ENCODE measurements around the gene CGNL1. TPM values are rescaled to one million over a fixed set of nuclear protein-coding genes. Genes with fewer than 3 reads are reported as not detected.

CGNL1 gene
- polyA plus RNA-seq, 1 of the 3 experiments (the other 2 are of a cell fraction) = 0.23 TPM

- peaks cover 0 to 4% of the 10 kb centered on the region in 2 experiments; a peak in 1 of 4 replicates for H3K4me1 ChIP-seq (ENCODE audit: control insufficient read depth in 1 of 2, insufficient read depth in 2 of 2, low read depth in 1 of 2, low read length in 1 of 2)
- no peaks in the 10 kb centered on the region for H4K20me1 ChIP-seq (ENCODE audit: insufficient read depth)
- no peaks in the 10 kb centered on the region for H3K79me2 ChIP-seq (ENCODE audit: insufficient read depth)
- ChIA-PET CTCF (interaction anchor here (1.7 to 1.9 kb wide), 2 partner anchors 14 to 21 kb away, joined by 4 to 7 read pairs; no protein-coding TSS in a partner anchor), POLR2A (no interaction called here)
- no peak overlapping the region for H3K27ac ChIP-seq (ENCODE audit: low read depth in 2 of 2, low read length in 1 of 2)
- H3K9ac ChIP-seq = no peak overlapping the region
- H3F3A ChIP-seq (replicated peaks; ENCODE audit: insufficient read depth) = no peaks in the 10 kb centered on the region
- no peaks in the 10 kb centered on the region for H3K9me2 ChIP-seq
- H3K4me3 ChIP-seq (ENCODE audit: low read depth in 2 of 2, low read length in 1 of 2) = no peak overlapping the region
- H3K27me3 ChIP-seq (ENCODE audit: insufficient read depth) = no peaks in the 10 kb centered on the region
- H3K36me3 ChIP-seq (replicated peaks in 1 of 2; ENCODE audit: control insufficient read depth in 1 of 2, insufficient read depth in 2 of 2, low read length in 1 of 2) = no peaks in the 10 kb centered on the region
- H2AFZ ChIP-seq (ENCODE audit: low read depth) = no peak overlapping the region
- 55% methylated on average over 8 of the region's 8 CpGs for WGBS (ENCODE audit: low lambda C conversion rate)
- H3K9me3 ChIP-seq = no peaks in the 10 kb centered on the region
- H3K4me2 ChIP-seq = no peak overlapping the region
- no peak for DNase-seq
- no peak for TF ChIP-seq MXI1 (IDR thresholded peaks at IDR 0.05; ENCODE audit: low read depth, low read length)
- TF ChIP-seq CHD2 (IDR thresholded peaks at IDR 0.05; ENCODE audit: low read length, partially characterized antibody) = no peak
- no peak for TF ChIP-seq ELF1 (IDR thresholded peaks at IDR 0.05)
- TF ChIP-seq FOXM1 (IDR thresholded peaks at IDR 0.05; ENCODE audit: low read depth) = no peak
- TF ChIP-seq MAX (IDR thresholded peaks at IDR 0.05; ENCODE audit: low read depth) = no peak
- TF ChIP-seq EP300 (IDR thresholded peaks at IDR 0.05; ENCODE audit: borderline replicate concordance in 1 of 2, low read depth in 1 of 2, low read length in 1 of 2) = no peak
- no peak for TF ChIP-seq POLR2AphosphoS5 (IDR thresholded peaks at IDR 0.05; ENCODE audit: low read depth, low read length)
- no peak for TF ChIP-seq RAD21 (IDR thresholded peaks at IDR 0.05; ENCODE audit: low read length)
- TF ChIP-seq FOSL2 (IDR thresholded peaks at IDR 0.05; ENCODE audit: borderline replicate concordance, low read depth) = no peak
- TF ChIP-seq SIN3A (IDR thresholded peaks at IDR 0.05; ENCODE audit: borderline replicate concordance, low read depth, low read length) = no peak
- TF ChIP-seq JUND (IDR thresholded peaks at IDR 0.05) = no peak
- TF ChIP-seq NRF1 (IDR thresholded peaks at IDR 0.05; ENCODE audit: low read depth, low read length) = no peak
- no peak for TF ChIP-seq SMC3 (IDR thresholded peaks at IDR 0.05; ENCODE audit: low read depth, low read length)
- TF ChIP-seq USF1 (IDR thresholded peaks at IDR 0.05; ENCODE audit: borderline replicate concordance, low read depth) = no peak
- TF ChIP-seq CTCF (IDR thresholded peaks at IDR 0.05) = no peak
- no peak for TF ChIP-seq YY1 (IDR thresholded peaks at IDR 0.05; ENCODE audit: low read depth)
- TF ChIP-seq RXRA (IDR thresholded peaks at IDR 0.05; ENCODE audit: borderline replicate concordance, low read depth) = no peak
- TF ChIP-seq EZH2phosphoT487 (IDR thresholded peaks at IDR 0.05; ENCODE audit: borderline replicate concordance, low read depth) = no peak
- no peak for TF ChIP-seq RFX5 (IDR thresholded peaks at IDR 0.05; ENCODE audit: low read length)
These were observed 204.1 kb downstream of the CGNL1 start for GRCh38 chr15:57580428-57580827.
